Measurements from ENCODE around the gene TMEM234. TPM values are rescaled to one million over a fixed set of nuclear protein-coding genes. Genes with fewer than 3 reads are reported as not detected.

The TMEM234 gene
- total RNA-seq: 27.9 and 30.7 TPM in 2 replicates
- long read RNA-seq, transcript TMEM234-201 (5 exons, 1,082 nt): major isoform, 13 of 24 reads
- long read RNA-seq, partial matches to known transcripts: 2 of 24 reads
- long read RNA-seq, other reads (novel, unspliced or antisense): 5 of 24 reads

DNA sequence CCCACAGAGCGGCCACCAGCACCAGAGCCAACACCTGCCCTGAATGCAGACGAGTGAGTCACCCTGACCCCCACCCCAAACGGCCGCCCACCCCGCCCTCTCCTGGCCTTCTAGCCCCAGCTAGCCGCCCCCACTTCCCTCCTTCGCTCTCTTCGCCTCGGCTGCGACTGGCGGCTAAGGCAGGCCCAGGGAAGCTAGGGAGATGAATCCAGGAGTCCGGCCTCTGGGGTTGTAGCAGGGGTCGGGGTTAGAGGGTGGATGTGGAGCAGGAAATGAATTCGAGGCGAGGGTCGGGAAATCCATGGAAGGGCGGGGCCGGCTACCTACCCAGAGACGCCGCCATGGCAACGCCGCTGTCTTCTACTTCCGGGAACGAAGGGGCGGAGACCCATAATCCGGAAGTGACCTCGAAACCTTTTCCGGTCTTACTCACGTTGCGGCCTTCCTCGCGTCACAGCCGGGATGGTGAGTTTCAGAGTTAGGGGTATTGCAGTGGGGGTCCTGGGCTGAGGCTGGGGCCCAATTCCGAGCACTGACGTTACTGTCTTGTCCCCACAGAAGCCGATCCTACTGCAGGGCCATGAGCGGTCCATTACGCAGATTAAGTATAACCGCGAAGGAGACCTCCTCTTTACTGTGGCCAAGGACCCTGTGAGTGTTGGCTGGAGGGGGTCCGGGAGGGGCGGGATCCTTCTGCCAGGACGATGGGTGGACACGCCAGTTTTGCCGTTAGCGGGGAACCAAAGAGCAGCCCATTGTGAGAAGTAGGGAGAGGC, at the start of gene TMEM234, which contains the start of gene EIF3I:
TMEM234 (minus strand) TSS at position 374 of the 776 bp plus-strand sequence; CDS start at position 343, 31 bp downstream.
EIF3I (plus strand) TSS at position 428 of the 776 bp plus-strand sequence; CDS start at position 463, 35 bp downstream.
- H3K27ac Mint-ChIP-seq (ENCODE audit: unreplicated experiment): peak within 1 kb of the TSS; percentile 97

DNA sequence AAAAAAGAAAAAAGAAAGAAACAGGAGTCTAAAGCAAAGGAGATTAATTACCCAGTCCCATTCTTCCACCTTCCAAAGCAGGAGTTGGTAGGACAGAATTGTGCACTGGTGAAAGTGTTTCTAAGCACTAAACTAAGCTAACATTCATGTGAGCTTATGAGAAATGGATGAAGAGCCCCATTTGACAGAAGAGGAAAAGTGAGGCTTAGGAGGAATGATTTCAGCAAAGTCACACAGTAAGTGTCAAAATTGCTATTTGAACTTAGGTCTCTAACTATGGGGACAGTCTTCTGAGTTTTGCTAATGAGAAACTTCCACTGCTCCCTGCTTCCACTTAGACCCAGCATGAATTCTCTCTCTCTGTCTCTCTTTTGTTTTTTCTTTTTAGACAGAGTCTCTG, 47.6 kb upstream of the TMEM234 start:
- H3K27ac Mint-ChIP-seq (ENCODE audit: unreplicated experiment): no peak overlapping the region
- H3K4me1 Mint-ChIP-seq (ENCODE audit: unreplicated experiment): peaks cover 14% of the 10 kb centered on the region
- peaks cover 16% of the 10 kb centered on the region for H3K27me3 Mint-ChIP-seq (ENCODE audit: unreplicated experiment)
- DNase-seq (ENCODE audit: extremely low spot score, unreplicated experiment): no peak
- no peaks in the 10 kb centered on the region for H3K9me3 Mint-ChIP-seq (ENCODE audit: unreplicated experiment)
- TF ChIP-seq, protein P1, sequence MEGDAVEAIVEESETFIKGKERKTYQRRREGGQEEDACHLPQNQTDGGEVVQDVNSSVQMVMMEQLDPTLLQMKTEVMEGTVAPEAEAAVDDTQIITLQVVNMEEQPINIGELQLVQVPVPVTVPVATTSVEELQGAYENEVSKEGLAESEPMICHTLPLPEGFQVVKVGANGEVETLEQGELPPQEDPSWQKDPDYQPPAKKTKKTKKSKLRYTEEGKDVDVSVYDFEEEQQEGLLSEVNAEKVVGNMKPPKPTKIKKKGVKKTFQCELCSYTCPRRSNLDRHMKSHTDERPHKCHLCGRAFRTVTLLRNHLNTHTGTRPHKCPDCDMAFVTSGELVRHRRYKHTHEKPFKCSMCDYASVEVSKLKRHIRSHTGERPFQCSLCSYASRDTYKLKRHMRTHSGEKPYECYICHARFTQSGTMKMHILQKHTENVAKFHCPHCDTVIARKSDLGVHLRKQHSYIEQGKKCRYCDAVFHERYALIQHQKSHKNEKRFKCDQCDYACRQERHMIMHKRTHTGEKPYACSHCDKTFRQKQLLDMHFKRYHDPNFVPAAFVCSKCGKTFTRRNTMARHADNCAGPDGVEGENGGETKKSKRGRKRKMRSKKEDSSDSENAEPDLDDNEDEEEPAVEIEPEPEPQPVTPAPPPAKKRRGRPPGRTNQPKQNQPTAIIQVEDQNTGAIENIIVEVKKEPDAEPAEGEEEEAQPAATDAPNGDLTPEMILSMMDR (IDR thresholded peaks at IDR 0.05): no peak
- no peak overlapping the region for H3K4me3 Mint-ChIP-seq (ENCODE audit: unreplicated experiment)
- no peaks in the 10 kb centered on the region for H3K36me3 Mint-ChIP-seq (ENCODE audit: unreplicated experiment)

More for the DNA sequence above, at the start of gene TMEM234, which contains the start of gene EIF3I:
- Mint-ChIP-seq H3K9me3 (ENCODE audit: unreplicated experiment) (no peaks in the 10 kb centered on the region), H3K36me3 (ENCODE audit: unreplicated experiment) (peaks cover 16% of the 10 kb centered on the region), H3K4me3 (ENCODE audit: unreplicated experiment) (peak within 1 kb of the TSS; percentile 95), H3K4me1 (ENCODE audit: unreplicated experiment) (peaks cover 24% of the 10 kb centered on the region), H3K27me3 (ENCODE audit: unreplicated experiment) (no peaks in the 10 kb centered on the region)
- DNase-seq (ENCODE audit: extremely low spot score, unreplicated experiment): peak; percentile 95
- TF ChIP-seq, protein P1 (IDR thresholded peaks at IDR 0.05): no peak

DNA sequence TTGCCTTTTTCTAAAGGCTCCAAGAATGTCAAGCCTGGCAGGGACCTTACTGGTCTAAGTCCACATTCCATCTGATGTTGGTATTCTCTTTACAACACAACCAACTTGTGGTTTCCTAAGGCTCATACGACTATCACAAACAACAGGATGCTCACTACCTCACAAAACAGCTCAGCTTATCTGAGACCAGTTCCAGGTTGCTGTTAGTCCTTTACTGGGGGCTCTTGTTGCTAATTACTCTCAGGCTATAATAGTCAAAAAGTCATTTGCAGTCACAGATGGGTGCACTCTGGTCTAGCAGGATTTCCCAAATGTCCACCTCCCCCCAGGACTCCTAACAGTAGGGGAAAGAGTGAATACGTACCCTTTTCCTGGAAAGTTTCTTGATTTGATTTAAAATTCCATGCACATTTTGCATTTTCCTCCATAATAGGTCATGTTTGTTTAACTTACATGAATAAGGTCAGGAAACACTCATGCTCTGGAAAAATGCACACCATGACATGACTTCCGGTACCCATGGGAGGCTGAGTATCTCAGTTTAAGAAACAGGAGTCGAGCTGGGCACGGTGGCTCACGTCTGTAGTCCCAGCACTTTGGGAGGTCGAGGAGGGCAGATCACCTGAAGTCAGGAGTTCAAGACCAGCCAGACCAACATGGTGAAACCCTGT, 44.9 kb upstream of the TMEM234 start:
- TF ChIP-seq, protein P1 (IDR thresholded peaks at IDR 0.05): no peak
- H3K27ac Mint-ChIP-seq (ENCODE audit: unreplicated experiment): peak overlapping the region; percentile 78
- no peaks in the 10 kb centered on the region for H3K36me3 Mint-ChIP-seq (ENCODE audit: unreplicated experiment)
- H3K4me3 Mint-ChIP-seq (ENCODE audit: unreplicated experiment): no peak overlapping the region
- no peaks in the 10 kb centered on the region for H3K9me3 Mint-ChIP-seq (ENCODE audit: unreplicated experiment)
- DNase-seq (ENCODE audit: extremely low spot score, unreplicated experiment): no peak
- H3K27me3 Mint-ChIP-seq (ENCODE audit: unreplicated experiment): peaks cover 3% of the 10 kb centered on the region
- H3K4me1 Mint-ChIP-seq (ENCODE audit: unreplicated experiment): peaks cover 13% of the 10 kb centered on the region

DNA sequence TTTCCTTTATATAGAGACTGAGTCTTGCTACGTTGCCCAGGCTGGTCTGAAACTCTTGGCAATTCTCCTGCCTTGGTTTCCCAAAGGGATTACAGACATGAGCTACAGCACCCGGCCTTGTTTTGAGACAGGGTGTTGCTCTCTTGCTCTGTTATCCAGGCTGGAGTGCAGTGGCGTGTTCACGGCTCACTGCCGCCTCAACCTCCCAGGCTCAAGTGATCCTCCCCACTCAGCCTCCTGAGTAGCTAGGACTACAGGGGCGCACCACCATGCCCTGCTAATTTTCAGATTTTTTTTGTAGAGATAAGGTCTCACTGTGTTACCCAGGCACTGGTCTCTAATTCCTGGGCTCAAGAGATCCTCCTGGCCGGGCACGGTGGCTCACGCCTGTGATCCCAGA, 43.7 kb upstream of the TMEM234 start:
- no peaks in the 10 kb centered on the region for H3K36me3 Mint-ChIP-seq (ENCODE audit: unreplicated experiment)
- H3K4me3 Mint-ChIP-seq (ENCODE audit: unreplicated experiment): no peak overlapping the region
- H3K27me3 Mint-ChIP-seq (ENCODE audit: unreplicated experiment): no peaks in the 10 kb centered on the region

More for the DNA sequence above, 43.7 kb upstream of the TMEM234 start:
- TF ChIP-seq, protein P1 (IDR thresholded peaks at IDR 0.05): no peak
- DNase-seq (ENCODE audit: extremely low spot score, unreplicated experiment): no peak
- H3K27ac Mint-ChIP-seq (ENCODE audit: unreplicated experiment): no peak overlapping the region
- H3K4me1 Mint-ChIP-seq (ENCODE audit: unreplicated experiment): peaks cover 13% of the 10 kb centered on the region
- H3K9me3 Mint-ChIP-seq (ENCODE audit: unreplicated experiment): no peaks in the 10 kb centered on the region

Measured in osteocyte (in vitro differentiated cells).